Measurements from ENCODE around the gene REEP1.
A peak's percentile ranks its signal among the peaks of the same experiment; 100 is the strongest.

Gene REEP1

DNA sequence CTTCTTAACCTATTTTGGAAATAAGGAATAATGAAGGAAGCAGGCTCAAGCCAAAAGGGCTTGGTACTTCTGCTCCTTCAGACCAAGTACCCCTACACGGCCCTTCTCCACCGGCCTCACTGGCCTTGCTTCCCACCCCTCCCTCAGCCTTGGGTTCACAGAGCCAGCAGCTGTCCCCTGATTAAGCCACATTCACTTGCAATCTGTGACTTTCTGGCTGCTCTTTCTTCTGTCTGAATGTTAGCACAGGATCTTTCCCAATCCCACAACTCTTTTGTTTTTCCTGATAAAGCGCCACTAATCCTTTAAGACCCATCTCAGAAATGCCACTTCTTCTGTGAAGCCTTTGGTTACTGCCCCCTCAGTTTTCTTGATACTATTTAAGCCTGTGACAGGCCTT lies 52.4 kb downstream of the REEP1 start:
- Mint-ChIP-seq H3K4me1 (no peaks in the 10 kb centered on the region), H3K9me3 (no peaks in the 10 kb centered on the region), H3K4me3 (no peak overlapping the region), H3K27ac (no peak overlapping the region), H3K27me3 (peaks cover 21% of the 10 kb centered on the region)
- ATAC-seq, result no peak
- DNase-seq, result no peak

DNA sequence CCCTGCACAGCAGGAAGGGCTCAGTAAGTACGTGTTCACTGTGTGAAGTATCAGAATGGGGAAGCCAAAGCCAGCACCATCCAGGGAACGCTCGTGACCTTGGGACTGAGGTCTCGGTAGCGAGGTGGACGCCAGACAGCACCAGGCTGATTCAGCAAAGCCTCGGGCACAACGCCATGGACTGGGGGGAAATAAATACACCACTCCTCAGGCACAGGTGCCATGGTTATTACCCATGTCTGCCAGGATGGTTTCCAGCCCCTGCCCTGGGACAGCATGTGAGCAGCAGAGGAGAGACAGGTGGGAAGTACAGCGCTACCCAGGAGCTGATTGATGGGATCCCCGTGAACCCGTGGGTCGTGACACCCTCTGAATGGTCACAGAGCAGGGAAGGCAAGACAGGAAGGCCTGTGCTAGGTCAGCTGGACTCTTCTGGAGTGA lies 53.0 kb downstream of the REEP1 start:
- Mint-ChIP-seq H3K4me3 (no peak overlapping the region), H3K27ac (no peak overlapping the region), H3K9me3 (no peaks in the 10 kb centered on the region), H3K4me1 (no peaks in the 10 kb centered on the region), H3K27me3 (peaks cover 21% of the 10 kb centered on the region)
- ATAC-seq, result no peak
- no peak for DNase-seq

DNA sequence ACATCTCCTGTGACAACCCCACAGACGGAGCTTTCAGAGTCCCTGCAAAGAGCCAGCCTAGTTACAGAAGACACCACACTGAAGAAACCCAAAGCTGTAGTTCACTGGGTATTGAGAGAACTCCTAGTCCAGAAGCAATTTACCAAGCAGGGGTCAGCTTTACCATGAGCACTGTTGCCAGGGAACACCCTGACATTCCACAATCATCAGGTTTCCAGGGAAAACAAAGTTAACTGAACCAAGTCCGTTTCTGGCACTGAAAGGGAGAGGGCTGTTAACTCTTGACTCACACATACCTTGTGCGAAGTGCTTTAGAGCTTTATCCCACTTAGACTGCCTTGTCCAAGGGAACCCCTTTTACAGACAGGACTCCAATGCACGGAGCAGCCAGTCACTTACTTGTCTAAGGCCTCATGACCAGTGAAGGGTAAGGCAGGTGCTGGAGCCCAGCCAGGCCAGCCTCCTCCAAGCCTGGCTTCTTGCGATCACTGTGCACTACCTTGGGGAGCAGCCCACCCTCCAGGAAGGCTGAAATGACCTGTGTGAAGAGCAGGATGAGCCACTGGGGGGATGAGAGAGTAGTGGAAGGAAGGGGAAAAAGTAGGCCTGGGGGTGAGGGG lies 53.9 kb downstream of the REEP1 start:
- H3K4me3 Mint-ChIP-seq, result no peak overlapping the region
- no peak for DNase-seq
- H3K4me1 Mint-ChIP-seq, result no peaks in the 10 kb centered on the region
- ATAC-seq, result no peak
- no peaks in the 10 kb centered on the region for H3K9me3 Mint-ChIP-seq
- peaks cover 29% of the 10 kb centered on the region for H3K27me3 Mint-ChIP-seq
- no peak overlapping the region for H3K27ac Mint-ChIP-seq

DNA sequence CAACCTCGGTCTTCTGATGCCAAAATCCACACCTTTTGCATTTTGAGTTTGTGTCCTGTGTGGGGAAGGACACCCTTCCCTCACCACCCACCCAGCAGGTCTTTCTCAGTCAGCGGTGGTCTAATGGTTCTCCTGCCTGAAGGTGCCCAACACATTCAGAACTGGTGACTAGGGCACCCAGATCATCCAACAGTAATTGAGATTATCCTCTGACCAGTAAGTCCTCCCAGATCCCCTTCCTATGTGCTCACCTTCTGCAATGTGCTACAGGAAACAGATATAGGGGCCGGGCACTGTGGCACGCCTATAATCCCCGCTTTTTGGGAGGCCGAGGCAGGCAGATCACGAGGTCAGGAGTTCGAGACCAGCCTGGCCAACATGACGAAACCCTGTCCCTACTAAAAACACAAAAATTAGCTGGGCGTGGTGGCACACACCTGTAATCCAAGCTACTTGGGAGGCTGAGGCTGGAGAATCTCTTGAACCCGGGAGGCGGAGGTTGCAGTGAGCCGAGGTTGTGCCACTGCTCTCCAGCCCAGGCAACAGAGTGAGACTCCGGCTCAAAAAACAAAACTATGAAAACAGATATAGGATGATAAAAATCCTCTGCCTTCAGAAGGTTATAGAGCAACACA lies 56.2 kb downstream of the REEP1 start:
- H3K4me3 Mint-ChIP-seq, result no peak overlapping the region
- H3K9me3 Mint-ChIP-seq, result no peaks in the 10 kb centered on the region
- peaks cover 35% of the 10 kb centered on the region for H3K27me3 Mint-ChIP-seq
- no peak for DNase-seq
- ATAC-seq, result no peak
- no peak overlapping the region for H3K27ac Mint-ChIP-seq
- H3K4me1 Mint-ChIP-seq, result no peaks in the 10 kb centered on the region

DNA sequence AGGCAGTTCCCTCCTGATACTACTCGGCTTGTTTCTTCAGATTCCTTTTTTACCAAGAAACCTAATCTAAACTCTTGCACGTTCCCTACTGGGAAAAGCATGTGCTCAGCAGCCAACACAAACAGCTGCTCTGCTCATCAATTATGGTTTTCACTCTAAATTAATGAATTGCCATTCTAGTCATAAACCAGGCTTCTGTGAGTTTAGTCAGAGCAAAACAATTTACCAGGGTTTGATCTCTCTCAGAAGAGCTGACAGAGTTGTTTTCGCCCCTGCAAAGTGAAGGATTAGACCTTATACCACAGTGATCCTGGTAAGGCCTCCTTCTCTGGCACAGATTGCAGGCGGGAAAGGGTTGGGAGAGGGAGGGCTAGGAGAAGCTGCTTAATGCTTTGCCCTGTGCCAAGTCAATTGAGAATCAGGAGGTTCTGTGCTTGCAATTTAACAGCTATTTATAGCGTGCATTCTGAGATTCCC lies 57.2 kb downstream of the REEP1 start:
- Mint-ChIP-seq H3K27me3 (peaks cover 28% of the 10 kb centered on the region), H3K27ac (no peak overlapping the region), H3K4me3 (no peak overlapping the region), H3K4me1 (peaks cover 6% of the 10 kb centered on the region), H3K9me3 (no peaks in the 10 kb centered on the region)
- no peak for DNase-seq
- no peak for ATAC-seq

DNA sequence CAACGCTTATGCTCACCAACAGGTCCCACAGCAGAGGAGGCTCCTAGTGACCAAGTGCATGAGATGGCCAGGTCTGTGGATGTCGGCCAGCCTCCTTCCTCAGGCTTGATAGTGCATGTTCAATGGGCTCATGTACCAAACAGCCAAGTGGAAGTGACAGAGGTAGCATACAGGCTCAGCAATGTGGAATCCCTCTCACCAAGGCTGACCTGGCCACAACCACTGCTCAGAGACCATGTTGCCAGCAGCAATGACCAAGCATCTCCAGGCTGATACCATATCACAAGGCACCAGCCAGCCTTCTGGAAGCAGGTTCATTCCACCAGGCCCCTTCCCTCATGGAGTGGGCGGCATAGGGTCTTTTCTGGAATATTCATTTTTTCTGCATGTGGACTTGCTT lies 61.5 kb downstream of the REEP1 start:
- peaks cover 21% of the 10 kb centered on the region for H3K27me3 Mint-ChIP-seq
- H3K9me3 Mint-ChIP-seq, result peaks cover 18 to 31% of the 10 kb centered on the region in 2 donors
- no peak overlapping the region for H3K4me3 Mint-ChIP-seq
- ATAC-seq (no peak), DNase-seq (no peak)
- no peak overlapping the region for H3K27ac Mint-ChIP-seq
- H3K4me1 Mint-ChIP-seq, result peaks cover 27% of the 10 kb centered on the region

DNA sequence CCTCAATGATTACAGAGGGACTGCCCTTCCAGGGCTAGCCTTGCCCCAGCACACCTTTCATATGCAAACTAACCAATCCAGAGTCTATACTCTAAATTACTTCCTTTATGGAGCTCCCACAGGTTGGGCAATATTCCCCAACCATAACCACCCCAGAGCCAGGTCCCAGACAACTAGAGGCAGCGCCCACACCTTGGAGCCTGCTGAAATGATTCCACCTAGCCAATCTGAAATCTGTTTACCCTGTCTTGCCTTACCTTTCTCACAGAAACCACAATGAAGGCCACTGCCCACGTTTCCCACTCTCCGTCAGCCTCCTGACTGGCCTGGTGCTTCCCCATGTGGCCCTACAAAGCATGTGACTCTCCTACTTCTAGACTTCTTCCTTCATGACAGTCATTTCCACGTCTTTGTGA lies 62.0 kb downstream of the REEP1 start:
- peaks cover 24 to 37% of the 10 kb centered on the region in 2 donors for H3K9me3 Mint-ChIP-seq
- peak overlapping the region in 1 of 2 donors; percentile 67 for H3K27ac Mint-ChIP-seq
- H3K4me3 Mint-ChIP-seq, result no peak overlapping the region
- ATAC-seq, result peak; percentile 71
- H3K27me3 Mint-ChIP-seq, result peaks cover 21% of the 10 kb centered on the region
- H3K4me1 Mint-ChIP-seq, result peaks cover 27% of the 10 kb centered on the region
- no peak for DNase-seq

DNA sequence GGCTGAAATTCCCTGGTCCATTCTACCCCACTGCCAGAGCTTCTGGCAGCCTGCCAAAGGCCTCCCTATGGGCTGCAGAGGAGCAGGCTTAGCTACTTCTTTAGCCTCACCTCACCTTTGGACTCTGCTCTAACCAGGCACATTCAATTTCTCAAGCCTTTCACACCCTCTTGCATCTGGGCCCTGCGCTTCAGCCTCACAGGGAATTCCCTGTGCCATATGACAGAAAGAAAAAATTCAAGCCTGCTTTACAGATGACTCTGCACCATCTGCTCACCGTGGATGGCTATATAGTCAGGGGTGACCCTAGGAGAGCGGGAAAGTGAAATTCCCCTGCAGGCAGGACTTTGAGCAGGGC lies 62.5 kb downstream of the REEP1 start:
- peak overlapping the region in 1 of 2 donors; percentile 67 for H3K27ac Mint-ChIP-seq
- DNase-seq (no peak), ATAC-seq (peak; percentile 44)
- peaks cover 24 to 40% of the 10 kb centered on the region in 2 donors for H3K9me3 Mint-ChIP-seq
- peaks cover 20% of the 10 kb centered on the region for H3K27me3 Mint-ChIP-seq
- H3K4me3 Mint-ChIP-seq, result no peak overlapping the region
- H3K4me1 Mint-ChIP-seq, result peaks cover 27% of the 10 kb centered on the region

DNA sequence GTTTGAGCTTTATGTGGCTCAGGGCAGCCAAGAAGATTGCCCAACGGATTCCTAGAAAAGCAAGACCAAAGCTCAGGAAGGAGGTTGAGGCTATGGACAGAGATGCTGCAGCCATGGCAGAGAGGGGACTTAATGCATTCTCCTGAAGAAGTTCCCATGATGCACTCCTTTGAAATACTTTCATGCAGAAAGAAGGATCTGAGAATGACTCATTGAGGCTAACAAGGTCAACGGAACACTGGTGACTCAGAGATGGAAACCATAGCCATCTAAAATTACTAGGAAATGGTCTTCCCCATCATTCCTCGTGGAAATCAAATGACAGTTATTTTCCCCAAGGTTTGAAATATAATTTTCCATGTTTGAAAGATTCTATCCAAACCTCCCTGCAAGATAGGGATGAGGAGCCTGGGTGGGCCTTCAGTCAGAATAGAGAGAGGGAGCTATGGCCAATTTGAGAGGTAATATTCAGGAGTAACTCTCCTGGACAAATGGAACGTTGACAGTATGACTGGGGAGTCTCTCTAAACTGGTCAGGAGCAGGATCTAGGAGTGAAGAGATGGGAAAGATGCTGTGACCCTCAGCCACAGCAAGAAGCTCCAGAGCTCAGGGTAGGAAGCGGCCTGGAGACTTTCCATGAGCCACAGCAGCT lies 63.0 kb downstream of the REEP1 start:
- Mint-ChIP-seq H3K4me3 (peak overlapping the region in 1 of 2 donors; percentile 0), H3K27me3 (peaks cover 15% of the 10 kb centered on the region), H3K4me1 (peaks cover 27% of the 10 kb centered on the region), H3K27ac (peak overlapping the region in 1 of 2 donors; percentile 51), H3K9me3 (peaks cover 24 to 40% of the 10 kb centered on the region in 2 donors)
- ATAC-seq (peak; percentile 88), DNase-seq (no peak)

DNA sequence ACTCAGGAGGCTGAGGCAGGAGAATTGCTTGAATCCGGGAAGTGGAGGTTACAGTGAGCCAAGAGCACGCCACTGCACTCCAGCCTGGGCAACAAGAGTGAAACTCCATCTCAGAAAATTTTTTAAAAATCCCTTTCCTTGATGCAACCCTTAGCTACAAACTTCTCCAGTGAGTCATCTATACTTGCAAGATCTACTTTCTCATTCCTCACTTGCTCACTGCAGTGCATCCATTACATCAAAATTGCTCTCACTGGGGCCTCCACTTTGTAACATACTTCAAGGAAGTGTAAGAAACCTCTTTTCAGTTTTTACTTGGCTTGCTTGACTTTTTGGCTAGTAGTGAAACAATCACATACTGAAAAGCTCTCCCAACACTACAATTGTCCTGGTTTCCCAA lies 65.3 kb downstream of the REEP1 start:
- ATAC-seq, result no peak
- H3K9me3 Mint-ChIP-seq, result peaks cover 27 to 57% of the 10 kb centered on the region in 2 donors
- no peak overlapping the region for H3K27ac Mint-ChIP-seq
- peaks cover 27% of the 10 kb centered on the region for H3K4me1 Mint-ChIP-seq
- no peak for DNase-seq
- H3K4me3 Mint-ChIP-seq, result no peak overlapping the region
- H3K27me3 Mint-ChIP-seq, result peaks cover 22% of the 10 kb centered on the region

DNA sequence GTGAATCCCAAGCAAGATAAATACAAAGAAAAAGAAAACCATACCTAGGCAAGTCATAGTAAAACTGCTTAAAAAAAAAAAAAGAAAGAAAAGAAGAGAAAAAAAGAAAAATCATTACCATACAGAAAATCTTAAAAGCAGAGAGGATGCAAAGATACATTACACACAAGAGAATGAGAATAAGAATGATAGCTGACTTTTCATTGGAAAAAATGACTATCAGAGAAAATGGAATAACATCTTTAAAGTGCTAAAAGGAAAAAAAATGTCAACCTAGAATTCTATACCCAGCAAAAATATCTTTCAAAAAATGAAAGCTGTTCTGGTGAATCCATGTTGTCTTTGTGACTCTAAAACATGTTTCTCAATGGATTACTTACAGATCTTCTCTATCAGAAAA lies 66.2 kb downstream of the REEP1 start:
- Mint-ChIP-seq H3K9me3 (peaks cover 28 to 60% of the 10 kb centered on the region in 2 donors), H3K4me3 (no peak overlapping the region), H3K27me3 (peaks cover 19% of the 10 kb centered on the region), H3K4me1 (peaks cover 27% of the 10 kb centered on the region), H3K27ac (no peak overlapping the region)
- DNase-seq (no peak), ATAC-seq (no peak)

DNA sequence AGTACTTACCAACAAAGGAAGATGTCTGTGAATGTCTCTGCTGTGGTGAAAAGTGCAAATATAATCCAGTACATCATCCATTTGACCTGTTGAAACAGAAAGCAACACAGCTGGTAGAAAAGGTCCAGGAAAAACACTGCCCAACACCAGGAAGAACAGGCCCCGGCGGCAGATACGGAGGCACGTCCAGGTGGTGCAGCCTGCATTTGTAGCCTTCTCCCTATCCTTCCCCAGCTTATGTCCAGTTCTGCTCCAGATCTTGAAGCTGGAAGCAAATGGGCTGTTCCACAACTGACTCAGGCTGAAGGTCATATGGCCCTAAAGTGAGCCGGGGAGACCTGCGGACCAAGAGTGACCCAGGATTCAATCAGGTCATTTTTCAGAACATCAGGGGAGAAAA lies 73.5 kb downstream of the REEP1 start:
- H3K27ac Mint-ChIP-seq, result no peak overlapping the region
- peaks cover 4 to 20% of the 10 kb centered on the region in 2 donors for H3K9me3 Mint-ChIP-seq
- no peak overlapping the region for H3K4me3 Mint-ChIP-seq
- ATAC-seq, result no peak
- no peaks in the 10 kb centered on the region for H3K4me1 Mint-ChIP-seq
- DNase-seq, result no peak
- peaks cover 19% of the 10 kb centered on the region for H3K27me3 Mint-ChIP-seq

DNA sequence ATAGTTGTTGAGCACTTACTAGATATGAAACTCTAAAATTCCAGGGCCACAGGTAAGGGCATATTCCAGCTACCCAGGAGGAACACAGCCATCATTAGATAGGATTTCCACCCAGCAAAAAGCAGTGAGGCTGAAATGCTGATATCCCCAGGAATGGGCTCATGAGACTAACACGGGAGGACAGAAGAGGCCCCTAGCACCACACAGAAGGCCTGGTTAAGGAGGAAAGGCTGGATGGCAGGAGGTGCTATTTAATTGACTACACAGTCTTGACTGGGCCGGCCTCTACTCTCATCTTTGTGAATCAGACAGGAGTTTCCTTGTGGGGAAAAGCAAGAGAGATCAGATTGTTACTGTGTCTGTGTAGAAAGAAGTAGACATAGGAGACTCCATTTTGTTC lies 76.4 kb downstream of the REEP1 start:
- Mint-ChIP-seq H3K27ac (no peak overlapping the region), H3K4me1 (no peaks in the 10 kb centered on the region), H3K27me3 (no peaks in the 10 kb centered on the region), H3K4me3 (no peak overlapping the region), H3K9me3 (no peaks in the 10 kb centered on the region)
- ATAC-seq (no peak), DNase-seq (no peak)

DNA sequence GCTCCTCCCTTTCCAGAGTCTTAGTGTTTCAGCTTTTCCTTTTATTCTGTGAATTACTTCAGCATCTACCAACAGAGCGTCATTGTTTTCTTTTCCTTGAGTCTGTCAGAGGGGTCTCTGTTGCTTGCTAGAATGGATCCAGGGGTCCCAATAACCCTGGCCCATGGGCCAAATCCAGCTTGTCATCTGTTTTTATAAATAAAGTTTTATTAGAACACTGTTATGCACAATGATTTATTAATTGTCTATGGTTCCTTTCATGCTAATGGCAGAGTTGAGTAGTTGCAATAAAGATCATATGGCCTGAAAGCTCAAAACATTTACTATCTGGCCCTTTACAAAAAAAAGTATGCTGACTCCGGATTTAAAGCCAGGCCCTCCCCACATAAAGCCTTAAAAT lies 79.3 kb downstream of the REEP1 start:
- H3K4me1 Mint-ChIP-seq, result no peaks in the 10 kb centered on the region
- no peaks in the 10 kb centered on the region for H3K27me3 Mint-ChIP-seq
- ATAC-seq (no peak), DNase-seq (no peak)
- no peak overlapping the region for H3K4me3 Mint-ChIP-seq
- no peak overlapping the region for H3K27ac Mint-ChIP-seq
- no peaks in the 10 kb centered on the region for H3K9me3 Mint-ChIP-seq

DNA sequence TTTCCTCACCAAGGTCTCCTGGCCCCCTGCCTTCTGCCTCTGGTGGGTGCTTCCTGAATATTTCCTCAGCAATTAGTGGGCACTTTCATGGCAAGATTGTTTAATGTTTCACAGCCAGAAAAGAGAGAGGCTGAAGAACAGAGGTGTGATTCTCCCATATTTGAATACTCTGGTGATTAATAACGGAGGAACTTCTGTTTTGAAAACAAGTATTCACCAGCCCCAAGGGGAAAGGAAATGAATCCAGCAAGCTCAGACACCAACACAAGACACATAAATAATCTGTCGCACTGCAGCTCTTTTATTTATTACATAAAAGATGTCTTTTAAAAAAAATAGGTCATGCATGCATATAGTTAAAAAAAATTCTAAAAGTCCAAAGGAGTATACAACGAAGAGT lies 80.4 kb downstream of the REEP1 start:
- DNase-seq (no peak), ATAC-seq (no peak)
- Mint-ChIP-seq H3K27ac (no peak overlapping the region), H3K4me1 (no peaks in the 10 kb centered on the region), H3K27me3 (no peaks in the 10 kb centered on the region), H3K4me3 (no peak overlapping the region), H3K9me3 (no peaks in the 10 kb centered on the region)

DNA sequence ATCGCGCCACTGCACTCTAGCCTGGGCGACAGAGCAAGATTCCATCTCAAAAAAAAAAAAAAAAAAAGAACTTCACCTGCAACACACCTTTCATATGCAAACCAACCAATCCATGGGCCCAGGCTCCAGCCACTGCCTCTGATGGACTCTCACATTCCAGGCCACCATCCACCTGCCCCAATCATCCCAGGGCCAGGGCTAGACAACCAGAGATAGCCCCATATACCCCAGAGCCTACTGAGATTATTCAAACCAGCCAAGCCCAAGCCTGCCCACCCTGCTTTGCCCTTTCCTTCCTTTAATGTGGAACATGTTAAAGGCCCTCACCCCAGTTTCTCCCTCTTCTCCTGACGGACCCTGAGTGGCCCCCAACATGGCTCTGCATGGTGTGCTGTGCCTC lies 81.1 kb downstream of the REEP1 start:
- DNase-seq (no peak), ATAC-seq (no peak)
- Mint-ChIP-seq H3K9me3 (no peaks in the 10 kb centered on the region), H3K4me3 (no peak overlapping the region), H3K27me3 (no peaks in the 10 kb centered on the region), H3K4me1 (no peaks in the 10 kb centered on the region), H3K27ac (no peak overlapping the region)

Measured in stimulated activated naive CD8-positive, alpha-beta T cell treated with anti-CD3 and anti-CD28 coated beads, Interleukin-15, amount 100 ng/mL, for 72 hours (primary cell).